HEK293 (cell line): Measurements from ENCODE around the gene ASMTL.

Experiments
- ATF2 ChIP-seq: fragments of 450-650 bp; formaldehyde crosslinking; IDR thresholded peaks from 2 replicates; pipeline ENCODE4 v1.5.1; 2016; ENCODE audit warnings: missing biosample characterization, missing genetic modification characterization, low read depth
- BCL11B ChIP-seq: fragments of 450-650 bp; formaldehyde crosslinking; IDR thresholded peaks from 2 replicates; pipeline ENCODE4 v1.5.1; 2016; ENCODE audit warnings: low read depth, missing biosample characterization, missing genetic modification characterization
- CTCF ChIP-seq: fragments of 450-650 bp; formaldehyde crosslinking; IDR thresholded peaks from 2 replicates; pipeline ENCODE4 v1.5.1; 2016; ENCODE audit warnings: missing biosample characterization, missing genetic modification characterization

GRCh38 chrX:1355131-1356046, 97.3 kb downstream of the ASMTL start:
- no peak for TF ChIP-seq CTCF (tag by site-specific recombination)
- TF ChIP-seq BCL11B (tag by site-specific recombination), result no peak
- TF ChIP-seq ATF2, result no peak
